ENCODE measurements around the gene AFAP1L2. TPM values are rescaled to one million over a fixed set of nuclear protein-coding genes. Genes with fewer than 3 reads are reported as not detected.

The AFAP1L2 gene
- polyA plus RNA-seq, 4 donors: 1.1 to 7.7 (median 3.3) TPM

- no peak overlapping the region for H3K27ac ChIP-seq (ENCODE audit: low read depth in 1 of 3, low read length in 2 of 3)
- no peaks in the 10 kb centered on the region for H3K36me3 ChIP-seq (ENCODE audit: control insufficient read depth in 3 of 3, insufficient read depth in 2 of 3, low read depth in 1 of 3, low read length in 3 of 3)
- DNase-seq: no peak
- no peak overlapping the region for H3K4me3 ChIP-seq (ENCODE audit: low read depth in 1 of 3, low read length in 3 of 3)
- no peak for FAIRE-seq
- WGBS, 3 donors: 87 to 94% (median 93%) methylated on average over 2 of the region's 2 CpGs
- peaks cover 0 to 35% (median 0%) of the 10 kb centered on the region in 3 donors for H3K27me3 ChIP-seq (ENCODE audit: control insufficient read depth in 3 of 3, insufficient read depth in 3 of 3, low read length in 3 of 3)
- H3K9me3 ChIP-seq (ENCODE audit: control insufficient read depth in 2 of 2, insufficient read depth in 1 of 2, low read depth in 1 of 2, low read length in 1 of 2): no peaks in the 10 kb centered on the region
- peaks cover 0 to 3% (median 0%) of the 10 kb centered on the region in 3 donors for H3K4me1 ChIP-seq (ENCODE audit: control insufficient read depth in 3 of 3, insufficient read depth in 2 of 3, low read depth in 1 of 3, low read length in 2 of 3)
Observed at GRCh38 chr10:114396464-114396863, 7.8 kb downstream of the AFAP1L2 start.

GRCh38 chr10:114395366-114396022 lies 8.8 kb downstream of the AFAP1L2 start:
- no peaks in the 10 kb centered on the region for H3K9me3 ChIP-seq (ENCODE audit: control insufficient read depth in 2 of 2, insufficient read depth in 1 of 2, low read depth in 1 of 2, low read length in 1 of 2)
- WGBS, 3 donors: 71 to 92% (median 75%) methylated on average over 6 of the region's 6 CpGs
- no peak overlapping the region for H3K4me3 ChIP-seq (ENCODE audit: low read depth in 1 of 3, low read length in 3 of 3)
- DNase-seq (no peak), FAIRE-seq (no peak)
- H3K36me3 ChIP-seq (ENCODE audit: control insufficient read depth in 3 of 3, insufficient read depth in 2 of 3, low read depth in 1 of 3, low read length in 3 of 3): no peaks in the 10 kb centered on the region
- no peak overlapping the region for H3K27ac ChIP-seq (ENCODE audit: low read depth in 1 of 3, low read length in 2 of 3)
- no peaks in the 10 kb centered on the region for H3K4me1 ChIP-seq (ENCODE audit: control insufficient read depth in 3 of 3, insufficient read depth in 2 of 3, low read depth in 1 of 3, low read length in 2 of 3)
- peaks cover 0 to 29% (median 0%) of the 10 kb centered on the region in 3 donors for H3K27me3 ChIP-seq (ENCODE audit: control insufficient read depth in 3 of 3, insufficient read depth in 3 of 3, low read length in 3 of 3)

GRCh38 chr10:114394531-114394930 lies 9.8 kb downstream of the AFAP1L2 start:
- 71 to 87% (median 71%) methylated on average over 6 of the region's 6 CpGs for WGBS, 3 donors

GRCh38 chr10:114393886-114394285 lies 10.4 kb downstream of the AFAP1L2 start:
- H3K4me3 ChIP-seq (ENCODE audit: low read depth in 1 of 3, low read length in 3 of 3): no peak overlapping the region
- FAIRE-seq (no peak), DNase-seq (no peak)
- H3K27ac ChIP-seq (ENCODE audit: low read depth in 1 of 3, low read length in 2 of 3): no peak overlapping the region
- 85 to 93% (median 92%) methylated on average over 7 of the region's 7 CpGs for WGBS, 3 donors
- peaks cover 0 to 19% (median 0%) of the 10 kb centered on the region in 3 donors for H3K27me3 ChIP-seq (ENCODE audit: control insufficient read depth in 3 of 3, insufficient read depth in 3 of 3, low read length in 3 of 3)
- H3K4me1 ChIP-seq (ENCODE audit: control insufficient read depth in 3 of 3, insufficient read depth in 2 of 3, low read depth in 1 of 3, low read length in 2 of 3): no peaks in the 10 kb centered on the region
- H3K36me3 ChIP-seq (ENCODE audit: control insufficient read depth in 3 of 3, insufficient read depth in 2 of 3, low read depth in 1 of 3, low read length in 3 of 3): no peaks in the 10 kb centered on the region
- no peaks in the 10 kb centered on the region for H3K9me3 ChIP-seq (ENCODE audit: control insufficient read depth in 2 of 2, insufficient read depth in 1 of 2, low read depth in 1 of 2, low read length in 1 of 2)

More at GRCh38 chr10:114394531-114394930, 9.8 kb downstream of the AFAP1L2 start:
- DNase-seq: no peak
- no peaks in the 10 kb centered on the region for H3K4me1 ChIP-seq (ENCODE audit: control insufficient read depth in 3 of 3, insufficient read depth in 2 of 3, low read depth in 1 of 3, low read length in 2 of 3)
- no peak for FAIRE-seq
- H3K27ac ChIP-seq (ENCODE audit: low read depth in 1 of 3, low read length in 2 of 3): no peak overlapping the region
- H3K4me3 ChIP-seq (ENCODE audit: low read depth in 1 of 3, low read length in 3 of 3): no peak overlapping the region
- no peaks in the 10 kb centered on the region for H3K9me3 ChIP-seq (ENCODE audit: control insufficient read depth in 2 of 2, insufficient read depth in 1 of 2, low read depth in 1 of 2, low read length in 1 of 2)
- H3K27me3 ChIP-seq (ENCODE audit: control insufficient read depth in 3 of 3, insufficient read depth in 3 of 3, low read length in 3 of 3): peaks cover 0 to 21% (median 0%) of the 10 kb centered on the region in 3 donors
- H3K36me3 ChIP-seq (ENCODE audit: control insufficient read depth in 3 of 3, insufficient read depth in 2 of 3, low read depth in 1 of 3, low read length in 3 of 3): no peaks in the 10 kb centered on the region

GRCh38 chr10:114393482-114393881 lies 10.8 kb downstream of the AFAP1L2 start:
- WGBS, 3 donors: 62 to 81% (median 77%) methylated on average over 11 of the region's 11 CpGs
- no peak overlapping the region for H3K4me3 ChIP-seq (ENCODE audit: low read depth in 1 of 3, low read length in 3 of 3)
- no peaks in the 10 kb centered on the region for H3K9me3 ChIP-seq (ENCODE audit: control insufficient read depth in 2 of 2, insufficient read depth in 1 of 2, low read depth in 1 of 2, low read length in 1 of 2)
- H3K4me1 ChIP-seq (ENCODE audit: control insufficient read depth in 3 of 3, insufficient read depth in 2 of 3, low read depth in 1 of 3, low read length in 2 of 3): no peaks in the 10 kb centered on the region
- H3K36me3 ChIP-seq (ENCODE audit: control insufficient read depth in 3 of 3, insufficient read depth in 2 of 3, low read depth in 1 of 3, low read length in 3 of 3): no peaks in the 10 kb centered on the region
- FAIRE-seq: no peak
- no peak overlapping the region for H3K27ac ChIP-seq (ENCODE audit: low read depth in 1 of 3, low read length in 2 of 3)
- H3K27me3 ChIP-seq (ENCODE audit: control insufficient read depth in 3 of 3, insufficient read depth in 3 of 3, low read length in 3 of 3): peaks cover 0 to 15% (median 0%) of the 10 kb centered on the region in 3 donors
- no peak for DNase-seq

- Histone ChIP-seq H3K27ac (ENCODE audit: low read depth in 1 of 3, low read length in 2 of 3) (no peak overlapping the region), H3K4me3 (ENCODE audit: low read depth in 1 of 3, low read length in 3 of 3) (no peak overlapping the region), H3K36me3 (ENCODE audit: control insufficient read depth in 3 of 3, insufficient read depth in 2 of 3, low read depth in 1 of 3, low read length in 3 of 3) (no peaks in the 10 kb centered on the region), H3K9me3 (ENCODE audit: control insufficient read depth in 2 of 2, insufficient read depth in 1 of 2, low read depth in 1 of 2, low read length in 1 of 2) (no peaks in the 10 kb centered on the region), H3K27me3 (ENCODE audit: control insufficient read depth in 3 of 3, insufficient read depth in 3 of 3, low read length in 3 of 3) (peaks cover 0 to 14% (median 0%) of the 10 kb centered on the region in 3 donors), H3K4me1 (ENCODE audit: control insufficient read depth in 3 of 3, insufficient read depth in 2 of 3, low read depth in 1 of 3, low read length in 2 of 3) (no peaks in the 10 kb centered on the region)
- DNase-seq (no peak), FAIRE-seq (no peak)
- 63 to 84% (median 80%) methylated on average over 5 of the region's 5 CpGs for WGBS, 3 donors
Observed at GRCh38 chr10:114392112-114392835, 12.0 kb downstream of the AFAP1L2 start.

- FAIRE-seq: no peak
- Histone ChIP-seq H3K27me3 (ENCODE audit: control insufficient read depth in 3 of 3, insufficient read depth in 3 of 3, low read length in 3 of 3) (peaks cover 0 to 14% (median 0%) of the 10 kb centered on the region in 3 donors), H3K4me1 (ENCODE audit: control insufficient read depth in 3 of 3, insufficient read depth in 2 of 3, low read depth in 1 of 3, low read length in 2 of 3) (no peaks in the 10 kb centered on the region), H3K4me3 (ENCODE audit: low read depth in 1 of 3, low read length in 3 of 3) (no peak overlapping the region), H3K36me3 (ENCODE audit: control insufficient read depth in 3 of 3, insufficient read depth in 2 of 3, low read depth in 1 of 3, low read length in 3 of 3) (no peaks in the 10 kb centered on the region), H3K9me3 (ENCODE audit: control insufficient read depth in 2 of 2, insufficient read depth in 1 of 2, low read depth in 1 of 2, low read length in 1 of 2) (no peaks in the 10 kb centered on the region), H3K27ac (ENCODE audit: low read depth in 1 of 3, low read length in 2 of 3) (no peak overlapping the region)
- 72 to 88% (median 83%) methylated on average over 5 of the region's 5 CpGs for WGBS, 3 donors
- no peak for DNase-seq
Observed at GRCh38 chr10:114391599-114391998, 12.7 kb downstream of the AFAP1L2 start.

GRCh38 chr10:114389426-114389825 lies 14.9 kb downstream of the AFAP1L2 start:
- Histone ChIP-seq H3K4me1 (ENCODE audit: control insufficient read depth in 3 of 3, insufficient read depth in 2 of 3, low read depth in 1 of 3, low read length in 2 of 3) (no peaks in the 10 kb centered on the region), H3K27ac (ENCODE audit: low read depth in 1 of 3, low read length in 2 of 3) (no peak overlapping the region), H3K4me3 (ENCODE audit: low read depth in 1 of 3, low read length in 3 of 3) (no peak overlapping the region), H3K36me3 (ENCODE audit: control insufficient read depth in 3 of 3, insufficient read depth in 2 of 3, low read depth in 1 of 3, low read length in 3 of 3) (no peaks in the 10 kb centered on the region), H3K27me3 (ENCODE audit: control insufficient read depth in 3 of 3, insufficient read depth in 3 of 3, low read length in 3 of 3) (peaks cover 0 to 11% (median 0%) of the 10 kb centered on the region in 3 donors), H3K9me3 (ENCODE audit: control insufficient read depth in 2 of 2, insufficient read depth in 1 of 2, low read depth in 1 of 2, low read length in 1 of 2) (no peaks in the 10 kb centered on the region)
- 74 to 81% (median 77%) methylated on average over 5 of the region's 5 CpGs for WGBS, 3 donors
- DNase-seq: no peak
- no peak for FAIRE-seq
